Naive thymus-derived CD8-positive, alpha-beta T cell (primary cell): ENCODE measurements around the gene PARN. TPM values are rescaled to one million over a fixed set of nuclear protein-coding genes. Genes with fewer than 3 reads are reported as not detected.

ENCODE experiments used
- ATAC-seq, 2 donors: fragments of 150-1000 bp; cut with Tn5 transposase in 1 of 2; sonication (Bioruptor Pico), chemical (Tn5 transposase) in 1 of 2; 1 replicate in 1 of 2; 2 replicates in 1 of 2; pipeline ENCODE4 v1.10.0; 2021; ENCODE audit warnings: mild to moderate bottlenecking in 2 of 2, moderate library complexity in 2 of 2
- POLR2A ChIA-PET: fragments of 350-600 bp; sonication (Branson Sonifier 250); formaldehyde crosslinking; loops from one replicate; lab custom pipeline; 2021; ENCODE audit warnings: antibody characterized with exemption; lab: Charles Lee
- DNase-seq, 10 donors: peaks; one replicate each; pipeline versions ENCODE4 v3.0.0 to v3.0.0-alpha.2; 2020 to 2022
- H3K27ac Mint-ChIP-seq, 10 donors: one replicate each; pipeline ENCODE4 v1.8.0; 2020 to 2022; ENCODE audit warnings: mild to moderate bottlenecking in 10 of 10, mixed read lengths in 10 of 10, moderate library complexity in 4 of 10, inconsistent platforms in 1 of 10
- H3K27me3 Mint-ChIP-seq, 5 donors: one replicate each; pipeline ENCODE4 v1.8.0; 2021 to 2022; ENCODE audit warnings: mixed read lengths in 5 of 5
- H3K36me3 Mint-ChIP-seq, 3 donors: one replicate each; pipeline ENCODE4 v1.8.0; 2020 to 2022; ENCODE audit warnings: mixed read lengths in 3 of 3, mild to moderate bottlenecking in 2 of 3, inconsistent platforms in 1 of 3
- H3K4me1 Mint-ChIP-seq, 4 donors: one replicate each; pipeline ENCODE4 v1.8.0; 2021 to 2022; ENCODE audit warnings: mixed read lengths in 4 of 4
- H3K4me3 Mint-ChIP-seq, 10 donors: one replicate each; pipeline ENCODE4 v1.8.0; 2020 to 2022; ENCODE audit warnings: mild to moderate bottlenecking in 10 of 10, mixed read lengths in 10 of 10, moderate library complexity in 6 of 10, inconsistent platforms in 1 of 10
- H3K9me3 Mint-ChIP-seq, 9 donors: one replicate each; pipeline ENCODE4 v1.8.0; 2020 to 2022; ENCODE audit warnings: mixed read lengths in 9 of 9, mild to moderate bottlenecking in 3 of 9, inconsistent platforms in 1 of 9, moderate library complexity in 1 of 9
- polyA plus RNA-seq, 3 donors: library from polyadenylated mRNA; unstranded; fragments of 300-500 nt; fragmentation: Illumina TruSeq; gene quantifications; one replicate each; pipeline ENCODE4 v1.2.3, GENCODE V29; 2021
- total RNA-seq, 8 experiments: library from RNA in 2 of 8; stranded (reverse) in 2 of 8; gene quantifications; one replicate each; pipeline ENCODE4 v1.2.3 and lab custom pipeline; 2021 to 2026

PARN gene
- 10 to 100 TPM; 47.9 to 49.7 TPM for total RNA-seq
- 10 to 100 TPM; 40.8 to 50.8 (median 44.0) TPM for polyA plus RNA-seq
- 76.3 to 95.3 (median 85.9) reads per million in 6 experiments for total RNA-seq (lab: John Stamatoyannopoulos, UW)

GRCh38 chr16:14629919-14630619 is at the start of gene PARN:
Gene PARN, minus strand, starts transcription at chr16:14630260. Its CDS starts 135 bp downstream, at chr16:14630125.
- ATAC-seq (peak; percentile 60 to 64), DNase-seq (peak; percentile 95 to 98 (median 98))
- Mint-ChIP-seq H3K36me3 (peaks cover 0 to 31% (median 11%) of the 10 kb centered on the region in 3 donors), H3K27ac (peak within 1 kb of the TSS; percentile 92 to 100 (median 98)), H3K4me3 (peak within 1 kb of the TSS; percentile 84 to 99 (median 94)), H3K27me3 (no peaks in the 10 kb centered on the region), H3K4me1 (peaks cover 25 to 63% (median 56%) of the 10 kb centered on the region in 4 donors), H3K9me3 (peaks cover 0 to 9% (median 0%) of the 10 kb centered on the region in 9 donors)
- POLR2A ChIA-PET = interaction anchor here (0.5 to 1.4 kb wide), 6 partner anchors 8 to 1279 kb away, joined by 3 to 14 read pairs (median 4); partner anchors contain the start of gene ERCC4

- peak overlapping the region in 2 of 10 donors; percentile 22 to 37 for H3K27ac Mint-ChIP-seq
- H3K9me3 Mint-ChIP-seq = no peaks in the 10 kb centered on the region
- no peaks in the 10 kb centered on the region for H3K36me3 Mint-ChIP-seq
- DNase-seq (no peak), ATAC-seq (no peak)
- H3K27me3 Mint-ChIP-seq = peaks cover 0 to 4% (median 0%) of the 10 kb centered on the region in 5 donors
- H3K4me3 Mint-ChIP-seq = no peak overlapping the region
- peaks cover 1 to 5% (median 2%) of the 10 kb centered on the region in 4 donors for H3K4me1 Mint-ChIP-seq
- POLR2A ChIA-PET = no interaction called here
Measured at GRCh38 chr16:14678748-14679497, 48.9 kb upstream of the PARN start.

- no peaks in the 10 kb centered on the region for H3K36me3 Mint-ChIP-seq
- H3K4me3 Mint-ChIP-seq = no peak overlapping the region
- H3K27ac Mint-ChIP-seq = peak overlapping the region in 2 of 10 donors; percentile 46 to 92
- peaks cover 6 to 11% (median 6%) of the 10 kb centered on the region in 4 donors for H3K4me1 Mint-ChIP-seq
- DNase-seq = no peak
- POLR2A ChIA-PET = no interaction called here
- no peak for ATAC-seq
- no peaks in the 10 kb centered on the region for H3K9me3 Mint-ChIP-seq
- H3K27me3 Mint-ChIP-seq = peaks cover 0 to 4% (median 0%) of the 10 kb centered on the region in 5 donors
Measured at GRCh38 chr16:14677627-14678026, 47.6 kb upstream of the PARN start.

GRCh38 chr16:14676633-14677032 is 46.6 kb upstream of the PARN start:
- ATAC-seq (no peak), DNase-seq (no peak)
- Mint-ChIP-seq H3K36me3 (no peaks in the 10 kb centered on the region), H3K27ac (no peak overlapping the region), H3K4me1 (peaks cover 8 to 15% (median 11%) of the 10 kb centered on the region in 4 donors), H3K9me3 (no peaks in the 10 kb centered on the region), H3K27me3 (peaks cover 0 to 4% (median 0%) of the 10 kb centered on the region in 5 donors), H3K4me3 (no peak overlapping the region)
- POLR2A ChIA-PET = interaction anchor here (1.0 kb wide), 1 partner anchor 11 kb away, joined by 3 read pairs; no protein-coding TSS in a partner anchor

GRCh38 chr16:14672403-14672971 is 42.4 kb upstream of the PARN start:
- Mint-ChIP-seq H3K36me3 (peaks cover 0 to 23% (median 7%) of the 10 kb centered on the region in 3 donors), H3K4me1 (peaks cover 5 to 15% (median 11%) of the 10 kb centered on the region in 4 donors), H3K27me3 (no peaks in the 10 kb centered on the region), H3K27ac (peak overlapping the region in 6 of 10 donors; percentile 52 to 79 (median 64)), H3K4me3 (peak overlapping the region in 1 of 10 donors; percentile 44), H3K9me3 (no peaks in the 10 kb centered on the region)
- DNase-seq = no peak
- no peak for ATAC-seq
- POLR2A ChIA-PET = no interaction called here

- no peaks in the 10 kb centered on the region for H3K27me3 Mint-ChIP-seq
- DNase-seq (no peak), ATAC-seq (no peak)
- peak overlapping the region in 2 of 10 donors; percentile 2 to 53 for H3K27ac Mint-ChIP-seq
- H3K36me3 Mint-ChIP-seq = peaks cover 0 to 50% (median 17%) of the 10 kb centered on the region in 3 donors
- no peaks in the 10 kb centered on the region for H3K9me3 Mint-ChIP-seq
- H3K4me3 Mint-ChIP-seq = no peak overlapping the region
- POLR2A ChIA-PET = no interaction called here
- peaks cover 5 to 15% (median 11%) of the 10 kb centered on the region in 4 donors for H3K4me1 Mint-ChIP-seq
Measured at GRCh38 chr16:14669776-14670175, 39.7 kb upstream of the PARN start.

- H3K4me1 Mint-ChIP-seq = peaks cover 2 to 10% (median 7%) of the 10 kb centered on the region in 4 donors
- peaks cover 0 to 61% (median 22%) of the 10 kb centered on the region in 3 donors for H3K36me3 Mint-ChIP-seq
- POLR2A ChIA-PET = no interaction called here
- no peaks in the 10 kb centered on the region for H3K27me3 Mint-ChIP-seq
- no peak for ATAC-seq
- no peak overlapping the region for H3K4me3 Mint-ChIP-seq
- H3K9me3 Mint-ChIP-seq = no peaks in the 10 kb centered on the region
- DNase-seq = no peak
- H3K27ac Mint-ChIP-seq = peak overlapping the region in 1 of 10 donors; percentile 41
Measured at GRCh38 chr16:14668556-14669223, 38.6 kb upstream of the PARN start.

GRCh38 chr16:14667347-14668266 is 37.5 kb upstream of the PARN start:
- POLR2A ChIA-PET = no interaction called here
- DNase-seq (no peak), ATAC-seq (no peak)
- Mint-ChIP-seq H3K4me3 (no peak overlapping the region), H3K27me3 (no peaks in the 10 kb centered on the region), H3K27ac (peak overlapping the region in 5 of 10 donors; percentile 15 to 69 (median 45)), H3K4me1 (peaks cover 2 to 4% (median 4%) of the 10 kb centered on the region in 4 donors), H3K36me3 (peaks cover 0 to 72% (median 22%) of the 10 kb centered on the region in 3 donors), H3K9me3 (no peaks in the 10 kb centered on the region)

GRCh38 chr16:14658063-14658462 is 28.0 kb upstream of the PARN start:
- H3K36me3 Mint-ChIP-seq = peaks cover 0 to 86% (median 18%) of the 10 kb centered on the region in 3 donors

GRCh38 chr16:14652726-14653125 is 22.7 kb upstream of the PARN start:
- H3K4me1 Mint-ChIP-seq = peaks cover 0 to 2% (median under 1%) of the 10 kb centered on the region in 4 donors
- no peak for ATAC-seq
- peak overlapping the region in 3 of 10 donors; percentile 7 to 81 (median 12) for H3K27ac Mint-ChIP-seq
- DNase-seq = no peak
- no peaks in the 10 kb centered on the region for H3K9me3 Mint-ChIP-seq
- H3K4me3 Mint-ChIP-seq = no peak overlapping the region
- H3K27me3 Mint-ChIP-seq = no peaks in the 10 kb centered on the region
- peaks cover 0 to 91% (median 13%) of the 10 kb centered on the region in 3 donors for H3K36me3 Mint-ChIP-seq
- POLR2A ChIA-PET = interaction anchor here (1.1 kb wide), 1 partner anchor 20 kb away, joined by 4 read pairs; the partner anchor contains the start of gene BFAR

More at GRCh38 chr16:14658063-14658462, 28.0 kb upstream of the PARN start:
- no peak for ATAC-seq
- peak overlapping the region in 5 of 10 donors; percentile 2 to 53 (median 31) for H3K27ac Mint-ChIP-seq
- no peak for DNase-seq
- H3K27me3 Mint-ChIP-seq = no peaks in the 10 kb centered on the region
- no peak overlapping the region for H3K4me3 Mint-ChIP-seq
- POLR2A ChIA-PET = interaction anchor here (1.1 kb wide), 1 partner anchor 26 kb away, joined by 3 read pairs; the partner anchor contains the start of gene BFAR
- peaks cover 0 to 6% (median 1%) of the 10 kb centered on the region in 4 donors for H3K4me1 Mint-ChIP-seq
- no peaks in the 10 kb centered on the region for H3K9me3 Mint-ChIP-seq

GRCh38 chr16:14650629-14651028 is 20.6 kb upstream of the PARN start:
- H3K27ac Mint-ChIP-seq = peak overlapping the region in 3 of 10 donors; percentile 4 to 47 (median 25)

More at GRCh38 chr16:14650629-14651028, 20.6 kb upstream of the PARN start:
- H3K4me1 Mint-ChIP-seq = peaks cover 0 to 2% (median under 1%) of the 10 kb centered on the region in 4 donors
- POLR2A ChIA-PET = no interaction called here
- no peak for ATAC-seq
- no peak for DNase-seq
- no peak overlapping the region for H3K4me3 Mint-ChIP-seq
- H3K36me3 Mint-ChIP-seq = peaks cover 0 to 91% (median 6%) of the 10 kb centered on the region in 3 donors
- no peaks in the 10 kb centered on the region for H3K27me3 Mint-ChIP-seq
- no peaks in the 10 kb centered on the region for H3K9me3 Mint-ChIP-seq
